OCI-LY1 (cell line): Measurements from ENCODE around the gene NRCAM.

Experiments
- CTCF ChIP-seq: fragments of 200-600 bp; sonication (generic), shearing (Covaris generic); IDR thresholded peaks from 2 replicates; pipeline ENCODE4 v1.5.1; 2017; ENCODE audit warnings: mild to moderate bottlenecking, antibody characterized with exemption, low read length, moderate library complexity, mixed read lengths
- EZH2 ChIP-seq: fragments of 200-600 bp; sonication (generic), shearing (Covaris generic); IDR thresholded peaks from 2 replicates; pipeline ENCODE4 v1.8.0; 2017; ENCODE audit warnings: borderline replicate concordance, mixed run types, mild to moderate bottlenecking, antibody characterized with exemption, low read length, moderate library complexity, mixed read lengths

- TF ChIP-seq EZH2, result no peak
- TF ChIP-seq CTCF, result no peak
Observed at GRCh38 chr7:108145401-108145800, 310.8 kb downstream of the NRCAM start.
